ENCODE data around the gene ASB2.

Gene ASB2

GRCh38 chr14:94010625-94011024 lies 34.3 kb upstream of the ASB2 start:
- no peaks in the 10 kb centered on the region for H3K36me3 ChIP-seq (ENCODE audit: insufficient read depth, low read length)
- H2AFZ ChIP-seq (ENCODE audit: low read depth, low read length) = no peak overlapping the region
- H3K4me3 ChIP-seq (ENCODE audit: low read length) = no peak overlapping the region
- H3K9me3 ChIP-seq (ENCODE audit: low read length) = peaks cover 4% of the 10 kb centered on the region
- no peaks in the 10 kb centered on the region for H3K4me1 ChIP-seq (ENCODE audit: insufficient read depth, low read length)
- H3K27me3 ChIP-seq (ENCODE audit: insufficient read depth, low read length) = peaks cover 8% of the 10 kb centered on the region

GRCh38 chr14:94009767-94010166 lies 33.4 kb upstream of the ASB2 start:
- H3K27me3 ChIP-seq (ENCODE audit: insufficient read depth, low read length) = peaks cover 3% of the 10 kb centered on the region
- H3K36me3 ChIP-seq (ENCODE audit: insufficient read depth, low read length) = no peaks in the 10 kb centered on the region
- peaks cover 3% of the 10 kb centered on the region for H3K9me3 ChIP-seq (ENCODE audit: low read length)
- H3K4me1 ChIP-seq (ENCODE audit: insufficient read depth, low read length) = no peaks in the 10 kb centered on the region
- H2AFZ ChIP-seq (ENCODE audit: low read depth, low read length) = no peak overlapping the region
- no peak overlapping the region for H3K4me3 ChIP-seq (ENCODE audit: low read length)

GRCh38 chr14:94008234-94008633 lies 31.9 kb upstream of the ASB2 start:
- Histone ChIP-seq H3K4me1 (ENCODE audit: insufficient read depth, low read length) (no peaks in the 10 kb centered on the region), H2AFZ (ENCODE audit: low read depth, low read length) (no peak overlapping the region), H3K27me3 (ENCODE audit: insufficient read depth, low read length) (peaks cover 3% of the 10 kb centered on the region), H3K36me3 (ENCODE audit: insufficient read depth, low read length) (no peaks in the 10 kb centered on the region), H3K9me3 (ENCODE audit: low read length) (peaks cover 3% of the 10 kb centered on the region), H3K4me3 (ENCODE audit: low read length) (no peak overlapping the region)

GRCh38 chr14:94005324-94006073 lies 29.1 kb upstream of the ASB2 start:
- Histone ChIP-seq H3K9me3 (ENCODE audit: low read length) (peaks cover 3% of the 10 kb centered on the region), H2AFZ (ENCODE audit: low read depth, low read length) (no peak overlapping the region), H3K4me3 (ENCODE audit: low read length) (no peak overlapping the region), H3K27me3 (ENCODE audit: insufficient read depth, low read length) (peaks cover 3% of the 10 kb centered on the region), H3K36me3 (ENCODE audit: insufficient read depth, low read length) (no peaks in the 10 kb centered on the region), H3K4me1 (ENCODE audit: insufficient read depth, low read length) (no peaks in the 10 kb centered on the region)

GRCh38 chr14:94004015-94004414 lies 27.6 kb upstream of the ASB2 start:
- no peak overlapping the region for H3K4me3 ChIP-seq (ENCODE audit: low read length)
- H2AFZ ChIP-seq (ENCODE audit: low read depth, low read length) = no peak overlapping the region
- H3K36me3 ChIP-seq (ENCODE audit: insufficient read depth, low read length) = no peaks in the 10 kb centered on the region
- no peaks in the 10 kb centered on the region for H3K4me1 ChIP-seq (ENCODE audit: insufficient read depth, low read length)
- peaks cover 1% of the 10 kb centered on the region for H3K27me3 ChIP-seq (ENCODE audit: insufficient read depth, low read length)
- H3K9me3 ChIP-seq (ENCODE audit: low read length) = peaks cover 3% of the 10 kb centered on the region

- peaks cover 3% of the 10 kb centered on the region for H3K9me3 ChIP-seq (ENCODE audit: low read length)
- H3K36me3 ChIP-seq (ENCODE audit: insufficient read depth, low read length) = no peaks in the 10 kb centered on the region
- no peaks in the 10 kb centered on the region for H3K4me1 ChIP-seq (ENCODE audit: insufficient read depth, low read length)
- no peaks in the 10 kb centered on the region for H3K27me3 ChIP-seq (ENCODE audit: insufficient read depth, low read length)
- H3K4me3 ChIP-seq (ENCODE audit: low read length) = no peak overlapping the region
- no peak overlapping the region for H2AFZ ChIP-seq (ENCODE audit: low read depth, low read length)
Measured at GRCh38 chr14:94003397-94003796, 27.0 kb upstream of the ASB2 start.

- Histone ChIP-seq H3K27me3 (ENCODE audit: insufficient read depth, low read length) (no peaks in the 10 kb centered on the region), H3K4me3 (ENCODE audit: low read length) (no peak overlapping the region), H3K9me3 (ENCODE audit: low read length) (no peaks in the 10 kb centered on the region), H2AFZ (ENCODE audit: low read depth, low read length) (no peak overlapping the region), H3K4me1 (ENCODE audit: insufficient read depth, low read length) (no peaks in the 10 kb centered on the region), H3K36me3 (ENCODE audit: insufficient read depth, low read length) (no peaks in the 10 kb centered on the region)
Measured at GRCh38 chr14:94001501-94002396, 25.4 kb upstream of the ASB2 start.

- Histone ChIP-seq H3K4me1 (ENCODE audit: insufficient read depth, low read length) (no peaks in the 10 kb centered on the region), H3K36me3 (ENCODE audit: insufficient read depth, low read length) (no peaks in the 10 kb centered on the region), H3K27me3 (ENCODE audit: insufficient read depth, low read length) (no peaks in the 10 kb centered on the region), H3K4me3 (ENCODE audit: low read length) (no peak overlapping the region), H3K9me3 (ENCODE audit: low read length) (no peaks in the 10 kb centered on the region), H2AFZ (ENCODE audit: low read depth, low read length) (no peak overlapping the region)
Measured at GRCh38 chr14:94001016-94001415, 24.6 kb upstream of the ASB2 start.

- H3K9me3 ChIP-seq (ENCODE audit: low read length) = no peaks in the 10 kb centered on the region
- H3K4me3 ChIP-seq (ENCODE audit: low read length) = no peak overlapping the region
- H3K27me3 ChIP-seq (ENCODE audit: insufficient read depth, low read length) = no peaks in the 10 kb centered on the region
- no peak overlapping the region for H2AFZ ChIP-seq (ENCODE audit: low read depth, low read length)
- no peaks in the 10 kb centered on the region for H3K36me3 ChIP-seq (ENCODE audit: insufficient read depth, low read length)
- no peaks in the 10 kb centered on the region for H3K4me1 ChIP-seq (ENCODE audit: insufficient read depth, low read length)
Measured at GRCh38 chr14:94000267-94000666, 23.9 kb upstream of the ASB2 start.

- Histone ChIP-seq H2AFZ (ENCODE audit: low read depth, low read length) (no peak overlapping the region), H3K9me3 (ENCODE audit: low read length) (no peaks in the 10 kb centered on the region), H3K4me3 (ENCODE audit: low read length) (no peak overlapping the region), H3K36me3 (ENCODE audit: insufficient read depth, low read length) (no peaks in the 10 kb centered on the region), H3K27me3 (ENCODE audit: insufficient read depth, low read length) (no peaks in the 10 kb centered on the region), H3K4me1 (ENCODE audit: insufficient read depth, low read length) (no peaks in the 10 kb centered on the region)
Measured at GRCh38 chr14:93999573-93999972, 23.2 kb upstream of the ASB2 start.

- no peak overlapping the region for H2AFZ ChIP-seq (ENCODE audit: low read depth, low read length)
- H3K27me3 ChIP-seq (ENCODE audit: insufficient read depth, low read length) = no peaks in the 10 kb centered on the region
- H3K4me3 ChIP-seq (ENCODE audit: low read length) = no peak overlapping the region
- H3K9me3 ChIP-seq (ENCODE audit: low read length) = no peaks in the 10 kb centered on the region
- H3K36me3 ChIP-seq (ENCODE audit: insufficient read depth, low read length) = no peaks in the 10 kb centered on the region
- H3K4me1 ChIP-seq (ENCODE audit: insufficient read depth, low read length) = no peaks in the 10 kb centered on the region
Measured at GRCh38 chr14:93998871-93999403, 22.6 kb upstream of the ASB2 start.

- no peaks in the 10 kb centered on the region for H3K27me3 ChIP-seq (ENCODE audit: insufficient read depth, low read length)
- H2AFZ ChIP-seq (ENCODE audit: low read depth, low read length) = no peak overlapping the region
- no peaks in the 10 kb centered on the region for H3K36me3 ChIP-seq (ENCODE audit: insufficient read depth, low read length)
- H3K4me1 ChIP-seq (ENCODE audit: insufficient read depth, low read length) = no peaks in the 10 kb centered on the region
- no peaks in the 10 kb centered on the region for H3K9me3 ChIP-seq (ENCODE audit: low read length)
- no peak overlapping the region for H3K4me3 ChIP-seq (ENCODE audit: low read length)
Measured at GRCh38 chr14:93997916-93998870, 21.8 kb upstream of the ASB2 start.
